H9 (cell line): Measurements from ENCODE around the gene APBA2. TPM values are rescaled to one million over a fixed set of nuclear protein-coding genes. Genes with fewer than 3 reads are reported as not detected.

Experiments used
- DNase-seq: peaks from one replicate; pipeline ENCODE4 v3.0.0-alpha.2; 2017
- H2AFZ ChIP-seq: one replicate; pipeline ENCODE4 v1.6.1; 2013; ENCODE audit warnings: mild to moderate bottlenecking, low read length, control low read depth, moderate library complexity
- H2AK5ac ChIP-seq: 2 replicates; pipeline ENCODE4 v1.6.1; 2013; ENCODE audit warnings: low read length, control low read depth, mixed read lengths; ENCODE audit not compliant: insufficient read length
- H2BK120ac ChIP-seq: one replicate; pipeline ENCODE4 v1.6.1; 2013; ENCODE audit warnings: low read depth, mild to moderate bottlenecking, low read length, control low read depth, inconsistent platforms; ENCODE audit not compliant: poor library complexity, severe bottlenecking
- H2BK12ac ChIP-seq: 2 replicates; pipeline ENCODE4 v1.6.1; 2013; ENCODE audit warnings: low read length, control low read depth, mixed read lengths, low read depth; ENCODE audit not compliant: insufficient read length
- H2BK15ac ChIP-seq: 2 replicates; pipeline ENCODE4 v1.6.1; 2013; ENCODE audit warnings: low read depth, low read length, control low read depth
- H2BK20ac ChIP-seq: one replicate; pipeline ENCODE4 v1.6.1; 2013; ENCODE audit warnings: low read depth, mild to moderate bottlenecking, low read length, control low read depth, inconsistent platforms; ENCODE audit not compliant: poor library complexity, severe bottlenecking
- H2BK5ac ChIP-seq: 2 replicates; pipeline ENCODE4 v1.6.1; 2013; ENCODE audit warnings: low read length, control low read depth, mixed read lengths; ENCODE audit not compliant: insufficient read length
- H3K14ac ChIP-seq: 2 replicates; pipeline ENCODE4 v1.6.1; 2013; ENCODE audit warnings: low read length, control low read depth; ENCODE audit not compliant: insufficient read depth
- H3K18ac ChIP-seq: 2 replicates; pipeline ENCODE4 v1.6.1; 2013; ENCODE audit warnings: low read depth, mild to moderate bottlenecking, mixed read lengths, low read length, control low read depth; ENCODE audit not compliant: insufficient read length
- H3K23ac ChIP-seq: 2 replicates; pipeline ENCODE4 v1.6.1; 2013; ENCODE audit warnings: low read length, control low read depth, mixed read lengths, low read depth; ENCODE audit not compliant: insufficient read length
- H3K23me2 ChIP-seq: 2 replicates; pipeline ENCODE4 v1.6.1; 2013; ENCODE audit warnings: low read depth, mild to moderate bottlenecking, mixed read lengths, low read length, control low read depth; ENCODE audit not compliant: insufficient read length, poor library complexity, severe bottlenecking
- H3K27ac ChIP-seq: 2 replicates; pipeline ENCODE4 v1.5.1; 2013; ENCODE audit warnings: low read length, control low read depth, mixed read lengths, low read depth; ENCODE audit not compliant: insufficient read length
- H3K27me3 ChIP-seq: 2 replicates; pipeline ENCODE4 v1.6.1; 2013; ENCODE audit warnings: low read length, control low read depth, inconsistent platforms; ENCODE audit not compliant: insufficient read depth
- H3K4ac ChIP-seq: 2 replicates; pipeline ENCODE4 v1.6.1; 2013; ENCODE audit warnings: low read depth, mild to moderate bottlenecking, control low read depth, inconsistent platforms, low read length, moderate library complexity
- H3K4me1 ChIP-seq: 2 replicates; pipeline ENCODE4 v1.6.1; 2013; ENCODE audit warnings: low read length, control low read depth, inconsistent platforms; ENCODE audit not compliant: insufficient read depth
- H3K4me2 ChIP-seq: 2 replicates; pipeline ENCODE4 v1.6.1; 2013; ENCODE audit warnings: low read length, control low read depth, mixed read lengths; ENCODE audit not compliant: insufficient read length, insufficient read depth
- H3K56ac ChIP-seq: 2 replicates; pipeline ENCODE4 v1.6.1; 2013; ENCODE audit warnings: low read depth, mild to moderate bottlenecking, mixed read lengths, low read length, control low read depth; ENCODE audit not compliant: insufficient read length
- H3K79me1 ChIP-seq: 2 replicates; pipeline ENCODE4 v1.6.1; 2013; ENCODE audit warnings: low read depth, mild to moderate bottlenecking, moderate library complexity, low read length, control low read depth, inconsistent platforms; ENCODE audit not compliant: insufficient read depth, poor library complexity, severe bottlenecking
- H3K79me2 ChIP-seq: 2 replicates; pipeline ENCODE4 v1.6.1; 2013; ENCODE audit warnings: low read length, control low read depth, inconsistent platforms; ENCODE audit not compliant: insufficient read depth
- H3K9ac ChIP-seq: 2 replicates; pipeline ENCODE4 v1.6.1; 2013; ENCODE audit warnings: low read length, control low read depth, mixed read lengths; ENCODE audit not compliant: insufficient read length; ENCODE audit errors: extremely low read depth
- H3K9me3 ChIP-seq: one replicate; pipeline ENCODE4 v1.6.1; 2013; ENCODE audit warnings: low read depth, low read length, inconsistent platforms; ENCODE audit not compliant: control insufficient read depth
- H3T11ph ChIP-seq: one replicate; pipeline ENCODE4 v1.6.1; 2013; ENCODE audit warnings: mild to moderate bottlenecking, low read length, control low read depth, inconsistent platforms
- H4K20me1 ChIP-seq: one replicate; pipeline ENCODE4 v1.6.1; 2013; ENCODE audit not compliant: control insufficient read depth, insufficient read length, insufficient read depth
- H4K5ac ChIP-seq: 2 replicates; pipeline ENCODE4 v1.6.1; 2013; ENCODE audit warnings: low read depth, mild to moderate bottlenecking, mixed read lengths, low read length, control low read depth; ENCODE audit not compliant: insufficient read length
- H4K8ac ChIP-seq: replicated peaks from 2 replicates; pipeline ENCODE4 v1.6.1; 2013; ENCODE audit warnings: low read length, control low read depth, mixed read lengths, low read depth; ENCODE audit not compliant: insufficient read length
- H4K91ac ChIP-seq: 2 replicates; pipeline ENCODE4 v1.6.1; 2013; ENCODE audit warnings: low read depth, mild to moderate bottlenecking, moderate library complexity, mixed read lengths, low read length, control low read depth; ENCODE audit not compliant: insufficient read length
- H3K27ac Mint-ChIP-seq, 3 experiments: 2 replicates in 2 of 3; 3 replicates in 1 of 3; pipeline ENCODE4 v1.8.0; 2020 to 2021; ENCODE audit warnings: mixed read lengths in 3 of 3, mild to moderate bottlenecking in 1 of 3, moderate library complexity in 1 of 3
- H3K27me3 Mint-ChIP-seq: 2 replicates; pipeline ENCODE4 v1.8.0; 2021; ENCODE audit warnings: low read depth, mild to moderate bottlenecking, moderate library complexity, mixed read lengths
- H3K36me3 Mint-ChIP-seq, 3 experiments: 2 replicates in 2 of 3; 3 replicates in 1 of 3; pipeline ENCODE4 v1.8.0; 2020 to 2021; ENCODE audit warnings: low read depth in 3 of 3, mixed read lengths in 3 of 3; ENCODE audit not compliant: insufficient read depth in 1 of 3
- H3K4me1 Mint-ChIP-seq, 2 experiments: 2 replicates each; pipeline ENCODE4 v1.8.0; 2020; ENCODE audit warnings: mixed read lengths in 2 of 2
- H3K4me3 Mint-ChIP-seq, 2 experiments: 2 replicates in 1 of 2; 3 replicates in 1 of 2; pipeline ENCODE4 v1.8.0; 2020 to 2021; ENCODE audit warnings: mild to moderate bottlenecking in 2 of 2, mixed read lengths in 2 of 2, moderate library complexity in 1 of 2
- H3K9me3 Mint-ChIP-seq, 2 experiments: 2 replicates in 1 of 2; 3 replicates in 1 of 2; pipeline ENCODE4 v1.8.0; 2020; ENCODE audit warnings: mild to moderate bottlenecking in 2 of 2, mixed read lengths in 2 of 2, moderate library complexity in 1 of 2
- CTCF ChIP-seq: fragments of 200-600 bp; sonication (generic); conservative IDR thresholded peaks from 3 replicates; pipeline ENCODE4 v1.8.0; 2021; ENCODE audit warnings: antibody characterized with exemption, mild to moderate bottlenecking
- WGBS: extraction: QIAGEN DNeasy Blood & Tissue Kit; methylation state at CpG from one replicate; pipeline ENCODE4 v1.1.7; 2013; ENCODE audit warnings: missing lambda C conversion rate, low lambda C conversion rate, mixed read lengths; ENCODE audit not compliant: insufficient read length; ENCODE audit errors: extremely low coverage; 5-methylcytosine and 5-hydroxymethylcytosine counted together
- total RNA-seq: library from RNA; stranded (reverse); gene quantifications from 2 replicates; pipeline ENCODE4 v1.2.1, GENCODE V29; 2021

Gene APBA2
- total RNA-seq, 1 experiment from 2014 or later = 14.3 TPM

- no peak overlapping the region for H2BK12ac ChIP-seq
- H3K36me3 Mint-ChIP-seq = no peaks in the 10 kb centered on the region; a peak in 2 of 7 replicates
- no peak overlapping the region for H3K14ac ChIP-seq
- no peak overlapping the region for H3K4me2 ChIP-seq
- no peaks in the 10 kb centered on the region for H3K79me1 ChIP-seq
- H3K56ac ChIP-seq = no peak overlapping the region
- no peaks in the 10 kb centered on the region for H3K23me2 ChIP-seq
- no peaks in the 10 kb centered on the region for H3K79me2 ChIP-seq
- H3K4me1 Mint-ChIP-seq = peaks cover 22 to 25% of the 10 kb centered on the region in 2 experiments
- H3K27me3 ChIP-seq = no peaks in the 10 kb centered on the region
- no peaks in the 10 kb centered on the region; the same call in 1 of the 2 replicates for H3K27me3 Mint-ChIP-seq
- no peak overlapping the region for H2BK120ac ChIP-seq
- H3K23ac ChIP-seq = no peak overlapping the region
- H3K9me3 ChIP-seq = no peaks in the 10 kb centered on the region
- H3K27ac ChIP-seq = no peak overlapping the region
- H2BK20ac ChIP-seq = no peak overlapping the region
- no peak overlapping the region for H4K91ac ChIP-seq
- peak; percentile 22 for DNase-seq
- no CpG with 5 or more reads among the region's 12 CpGs for WGBS
- no peak overlapping the region for H2AFZ ChIP-seq
- H3K4me1 ChIP-seq = peaks cover 7% of the 10 kb centered on the region; the same call in 1 of the 2 replicates
- H3K9ac ChIP-seq = no peak overlapping the region
- no peak overlapping the region for H3T11ph ChIP-seq
- no peak overlapping the region for H4K8ac ChIP-seq
- H2AK5ac ChIP-seq = no peak overlapping the region
- H2BK15ac ChIP-seq = no peak overlapping the region
- H4K20me1 ChIP-seq = no peaks in the 10 kb centered on the region
- no peaks in the 10 kb centered on the region for H3K9me3 Mint-ChIP-seq
- H3K4me3 Mint-ChIP-seq = no peak overlapping the region
- peak overlapping the region in 1 of 3 experiments; percentile 42; a peak in 1 of 7 replicates for H3K27ac Mint-ChIP-seq
- H3K18ac ChIP-seq = no peak overlapping the region
- no peak overlapping the region for H3K4ac ChIP-seq
- no peak overlapping the region for H2BK5ac ChIP-seq
- TF ChIP-seq CTCF = peak; percentile 29; the same call in 1 of the 3 replicates
- H4K5ac ChIP-seq = no peak overlapping the region
These were observed 68.8 kb downstream of the APBA2 start for GRCh38 chr15:28954466-28955159.
